ENCODE measurements around the gene PTPRD.

DNA sequence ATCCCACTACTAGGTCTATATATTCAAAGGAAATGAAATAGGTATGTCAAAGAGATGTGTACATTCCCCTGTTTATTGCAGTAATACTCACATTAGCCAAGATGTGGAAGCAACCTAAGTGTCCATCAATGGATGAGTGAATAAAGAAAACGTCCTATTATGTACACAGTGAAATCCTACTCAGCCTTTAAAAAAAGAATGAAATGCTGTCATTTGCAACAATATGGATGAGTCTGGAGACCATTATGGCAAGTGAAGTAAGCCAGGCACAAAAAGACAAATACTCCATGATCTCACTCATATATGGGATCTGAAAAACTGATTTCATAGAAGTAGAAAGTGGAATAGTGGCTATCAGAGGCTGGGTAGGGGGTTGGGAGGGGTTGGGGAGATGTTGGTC is 1904.1 kb downstream of the PTPRD start:
- no peak for TF ChIP-seq EZH2 (IDR thresholded peaks at IDR 0.05; ENCODE audit: borderline replicate concordance, low read depth, low read length)
- TF ChIP-seq, protein P1, sequence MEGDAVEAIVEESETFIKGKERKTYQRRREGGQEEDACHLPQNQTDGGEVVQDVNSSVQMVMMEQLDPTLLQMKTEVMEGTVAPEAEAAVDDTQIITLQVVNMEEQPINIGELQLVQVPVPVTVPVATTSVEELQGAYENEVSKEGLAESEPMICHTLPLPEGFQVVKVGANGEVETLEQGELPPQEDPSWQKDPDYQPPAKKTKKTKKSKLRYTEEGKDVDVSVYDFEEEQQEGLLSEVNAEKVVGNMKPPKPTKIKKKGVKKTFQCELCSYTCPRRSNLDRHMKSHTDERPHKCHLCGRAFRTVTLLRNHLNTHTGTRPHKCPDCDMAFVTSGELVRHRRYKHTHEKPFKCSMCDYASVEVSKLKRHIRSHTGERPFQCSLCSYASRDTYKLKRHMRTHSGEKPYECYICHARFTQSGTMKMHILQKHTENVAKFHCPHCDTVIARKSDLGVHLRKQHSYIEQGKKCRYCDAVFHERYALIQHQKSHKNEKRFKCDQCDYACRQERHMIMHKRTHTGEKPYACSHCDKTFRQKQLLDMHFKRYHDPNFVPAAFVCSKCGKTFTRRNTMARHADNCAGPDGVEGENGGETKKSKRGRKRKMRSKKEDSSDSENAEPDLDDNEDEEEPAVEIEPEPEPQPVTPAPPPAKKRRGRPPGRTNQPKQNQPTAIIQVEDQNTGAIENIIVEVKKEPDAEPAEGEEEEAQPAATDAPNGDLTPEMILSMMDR (IDR thresholded peaks at IDR 0.05 in 2 of 3, conservative IDR thresholded peaks at IDR 0.05 in 1 of 3; ENCODE audit: insufficient read depth in 2 of 3, low read depth in 1 of 3, low read length in 3 of 3), result no peak
- TF ChIP-seq, protein P2, sequence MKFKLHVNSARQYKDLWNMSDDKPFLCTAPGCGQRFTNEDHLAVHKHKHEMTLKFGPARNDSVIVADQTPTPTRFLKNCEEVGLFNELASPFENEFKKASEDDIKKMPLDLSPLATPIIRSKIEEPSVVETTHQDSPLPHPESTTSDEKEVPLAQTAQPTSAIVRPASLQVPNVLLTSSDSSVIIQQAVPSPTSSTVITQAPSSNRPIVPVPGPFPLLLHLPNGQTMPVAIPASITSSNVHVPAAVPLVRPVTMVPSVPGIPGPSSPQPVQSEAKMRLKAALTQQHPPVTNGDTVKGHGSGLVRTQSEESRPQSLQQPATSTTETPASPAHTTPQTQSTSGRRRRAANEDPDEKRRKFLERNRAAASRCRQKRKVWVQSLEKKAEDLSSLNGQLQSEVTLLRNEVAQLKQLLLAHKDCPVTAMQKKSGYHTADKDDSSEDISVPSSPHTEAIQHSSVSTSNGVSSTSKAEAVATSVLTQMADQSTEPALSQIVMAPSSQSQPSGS (CRISPR knock-in tag; IDR thresholded peaks at IDR 0.05), result no peak
- TF ChIP-seq ZNF23 (CRISPR knock-in tag; IDR thresholded peaks at IDR 0.05), result no peak
- no peak for TF ChIP-seq HNRNPK (IDR thresholded peaks at IDR 0.05; ENCODE audit: low read depth, low read length, poor library complexity, severe bottlenecking)
- TF ChIP-seq BCL6 (CRISPR knock-in tag; IDR thresholded peaks at IDR 0.05), result no peak
- TF ChIP-seq CEBPB (tag; IDR thresholded peaks at IDR 0.05), result no peak
- TF ChIP-seq GABPA (tag; conservative IDR thresholded peaks at IDR 0.05; ENCODE audit: low read depth), result no peak
- no peak for TF ChIP-seq ZC3H4 (CRISPR knock-in tag; IDR thresholded peaks at IDR 0.05; ENCODE audit: borderline replicate concordance)
